ENCODE results near the gene TMEM135.

The TMEM135 gene

GRCh38 chr11:87300640-87301380, 263.1 kb downstream of the TMEM135 start:
- TF ChIP-seq FOXP2 (optimal IDR thresholded peaks at IDR 0.05; ENCODE audit: borderline replicate concordance, extremely low read depth, extremely low read length, insufficient read depth) (no peak), TAF1 (IDR thresholded peaks at IDR 0.05; ENCODE audit: borderline replicate concordance, insufficient read depth, low read length) (no peak), REST (IDR thresholded peaks at IDR 0.05; ENCODE audit: insufficient read depth in 1 of 2, low read depth in 2 of 2, low read length in 2 of 2) (no peak), POLR2AphosphoS5 (IDR thresholded peaks at IDR 0.05; ENCODE audit: low read depth, low read length) (no peak), SIN3A (IDR thresholded peaks at IDR 0.05; ENCODE audit: borderline replicate concordance, insufficient read depth, low read length) (no peak)

- TF ChIP-seq TAF1 (IDR thresholded peaks at IDR 0.05; ENCODE audit: borderline replicate concordance, insufficient read depth, low read length) (no peak), POLR2AphosphoS5 (IDR thresholded peaks at IDR 0.05; ENCODE audit: low read depth, low read length) (no peak), FOXP2 (optimal IDR thresholded peaks at IDR 0.05; ENCODE audit: borderline replicate concordance, extremely low read depth, extremely low read length, insufficient read depth) (no peak), SIN3A (IDR thresholded peaks at IDR 0.05; ENCODE audit: borderline replicate concordance, insufficient read depth, low read length) (no peak), REST (IDR thresholded peaks at IDR 0.05; ENCODE audit: insufficient read depth in 1 of 2, low read depth in 2 of 2, low read length in 2 of 2) (no peak)
These were observed 264.2 kb downstream of the TMEM135 start for GRCh38 chr11:87301785-87302540.

- TF ChIP-seq TAF1 (IDR thresholded peaks at IDR 0.05; ENCODE audit: borderline replicate concordance, insufficient read depth, low read length) = no peak
- TF ChIP-seq REST (IDR thresholded peaks at IDR 0.05; ENCODE audit: insufficient read depth in 1 of 2, low read depth in 2 of 2, low read length in 2 of 2) = no peak
These were observed 266.7 kb downstream of the TMEM135 start for GRCh38 chr11:87304412-87304811.

DNA sequence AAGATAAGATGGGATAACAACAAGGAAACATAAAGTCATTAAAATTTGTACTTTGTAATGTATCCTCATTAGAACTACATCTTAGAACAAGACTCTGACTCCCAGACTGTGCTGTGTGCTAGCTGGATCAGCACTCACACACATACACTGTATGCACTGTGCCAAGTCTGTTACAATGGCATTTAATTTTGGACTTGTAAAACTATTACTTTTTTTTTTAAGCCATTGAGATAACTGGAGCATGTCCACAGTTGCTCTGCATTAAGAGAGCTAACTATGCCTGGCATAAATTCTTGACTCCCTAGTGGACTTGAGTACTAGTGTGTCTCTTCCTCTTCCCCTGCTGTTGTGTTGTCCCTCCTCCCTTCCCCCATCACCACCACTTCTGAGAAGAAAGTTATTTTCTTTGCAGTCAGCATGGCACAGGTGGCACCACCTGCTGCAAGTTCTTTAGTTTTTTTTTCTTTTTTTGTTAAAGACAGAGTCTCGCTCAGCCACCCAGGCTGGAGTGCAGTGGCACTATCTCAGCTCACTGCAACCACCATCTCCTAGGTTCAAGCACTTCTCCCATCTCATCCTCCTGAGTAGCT, 268.6 kb downstream of the TMEM135 start:
- no peak for TF ChIP-seq REST (IDR thresholded peaks at IDR 0.05; ENCODE audit: insufficient read depth in 1 of 2, low read depth in 2 of 2, low read length in 2 of 2)
- TF ChIP-seq POLR2AphosphoS5 (IDR thresholded peaks at IDR 0.05; ENCODE audit: low read depth, low read length) = no peak

Measured in PFSK-1 (cell line).